ENCODE results near the gene LILRA6. TPM values are rescaled to one million over a fixed set of nuclear protein-coding genes. Genes with fewer than 3 reads are reported as not detected.

The LILRA6 gene
- total and polyA plus RNA-seq, 4 donors: 5.3 to 91.7 (median 16.4) TPM

- peak in 1 of 3 donors; percentile 4 for DNase-seq
- Histone ChIP-seq H3K27ac (ENCODE audit: low read depth in 1 of 2, low read length in 1 of 2) (peak overlapping the region in 1 of 2 donors; percentile 54), H3K4me1 (ENCODE audit: control insufficient read depth in 5 of 5, insufficient read depth in 5 of 5, low read length in 5 of 5) (peaks cover 16 to 34% (median 21%) of the 10 kb centered on the region in 5 donors), H3K9me3 (ENCODE audit: control insufficient read depth in 4 of 4, insufficient read depth in 3 of 4, low read length in 3 of 4) (no peaks in the 10 kb centered on the region), H3K9ac (ENCODE audit: insufficient read depth in 1 of 2, low read length in 2 of 2) (peak overlapping the region in 1 of 2 donors; percentile 72), H3K36me3 (ENCODE audit: control insufficient read depth in 4 of 4, insufficient read depth in 4 of 4, low read length in 4 of 4) (peaks cover 31 to 55% (median 43%) of the 10 kb centered on the region in 4 donors), H3K4me3 (peak overlapping the region; percentile 23), H3K27me3 (ENCODE audit: control insufficient read depth in 3 of 3, insufficient read depth in 3 of 3, low read length in 2 of 3) (no peaks in the 10 kb centered on the region)
- no peak for TF ChIP-seq CTCF (IDR thresholded peaks at IDR 0.05; ENCODE audit: control extremely low read depth, extremely low read depth)
- WGBS, 2 donors: 57 to 73% methylated on average over 9 of the region's 9 CpGs
- ATAC-seq (ENCODE audit: insufficient read depth, low FRiP score): no peak
Measured at GRCh38 chr19:54203151-54203611, 39.4 kb downstream of the LILRA6 start.

GRCh38 chr19:54201980-54202379 is 40.6 kb downstream of the LILRA6 start:
- DNase-seq (no peak), ATAC-seq (ENCODE audit: insufficient read depth, low FRiP score) (no peak)
- peaks cover 9 to 24% (median 18%) of the 10 kb centered on the region in 5 donors for H3K4me1 ChIP-seq (ENCODE audit: control insufficient read depth in 5 of 5, insufficient read depth in 5 of 5, low read length in 5 of 5)
- H3K4me3 ChIP-seq: peak overlapping the region; percentile 16
- no peak for TF ChIP-seq CTCF (IDR thresholded peaks at IDR 0.05; ENCODE audit: control extremely low read depth, extremely low read depth)
- peak overlapping the region; percentile 72 to 85 for H3K9ac ChIP-seq (ENCODE audit: insufficient read depth in 1 of 2, low read length in 2 of 2)
- peak overlapping the region in 1 of 2 donors; percentile 5 for H3K27ac ChIP-seq (ENCODE audit: low read depth in 1 of 2, low read length in 1 of 2)
- 66 to 69% methylated on average over 13 of the region's 13 CpGs for WGBS, 2 donors
- no peaks in the 10 kb centered on the region for H3K9me3 ChIP-seq (ENCODE audit: control insufficient read depth in 4 of 4, insufficient read depth in 3 of 4, low read length in 3 of 4)
- peaks cover 27 to 52% (median 36%) of the 10 kb centered on the region in 4 donors for H3K36me3 ChIP-seq (ENCODE audit: control insufficient read depth in 4 of 4, insufficient read depth in 4 of 4, low read length in 4 of 4)
- H3K27me3 ChIP-seq (ENCODE audit: control insufficient read depth in 3 of 3, insufficient read depth in 3 of 3, low read length in 2 of 3): no peaks in the 10 kb centered on the region

GRCh38 chr19:54201172-54201701 is 41.4 kb downstream of the LILRA6 start:
- DNase-seq: no peak
- no peak for TF ChIP-seq CTCF (IDR thresholded peaks at IDR 0.05; ENCODE audit: control extremely low read depth, extremely low read depth)
- no peak for ATAC-seq (ENCODE audit: insufficient read depth, low FRiP score)
- Histone ChIP-seq H3K36me3 (ENCODE audit: control insufficient read depth in 4 of 4, insufficient read depth in 4 of 4, low read length in 4 of 4) (peaks cover 21 to 45% (median 29%) of the 10 kb centered on the region in 4 donors), H3K9ac (ENCODE audit: insufficient read depth in 1 of 2, low read length in 2 of 2) (peak overlapping the region; percentile 85 to 97), H3K4me3 (peak overlapping the region; percentile 77), H3K9me3 (ENCODE audit: control insufficient read depth in 4 of 4, insufficient read depth in 3 of 4, low read length in 3 of 4) (no peaks in the 10 kb centered on the region), H3K27ac (ENCODE audit: low read depth in 1 of 2, low read length in 1 of 2) (peak overlapping the region; percentile 97), H3K4me1 (ENCODE audit: control insufficient read depth in 5 of 5, insufficient read depth in 5 of 5, low read length in 5 of 5) (peaks cover 2 to 23% (median 18%) of the 10 kb centered on the region in 5 donors), H3K27me3 (ENCODE audit: control insufficient read depth in 3 of 3, insufficient read depth in 3 of 3, low read length in 2 of 3) (no peaks in the 10 kb centered on the region)
- WGBS, 2 donors: 3 to 4% methylated on average over 28 of the region's 28 CpGs
